Inferior parietal cortex (tissue), 1 donor: ENCODE results near the gene LCLAT1.

ENCODE experiments used
- DNase-seq: peaks from one replicate; pipeline ENCODE4 v3.0.0-alpha.2; 2016; ENCODE audit errors: extremely low spot score

Gene LCLAT1

DNA sequence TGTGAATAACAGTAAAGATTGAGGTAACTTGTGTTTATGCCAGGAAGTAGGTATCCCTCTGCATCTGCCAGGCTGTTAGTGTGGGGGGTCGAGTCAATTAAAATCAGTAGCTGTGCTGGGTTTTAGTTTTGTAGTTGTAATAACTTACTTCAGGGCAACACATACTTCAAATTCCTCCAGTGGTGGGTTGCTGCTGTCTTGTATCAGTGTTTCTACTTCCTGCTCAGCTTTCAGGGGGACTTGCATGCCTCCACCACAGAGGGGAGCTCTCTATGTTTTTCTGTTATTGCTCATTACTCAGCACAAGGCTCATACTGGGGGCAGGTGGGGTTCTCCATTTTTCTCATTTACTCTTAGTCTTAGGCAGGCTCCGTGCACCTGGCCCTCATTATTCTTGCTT lies 223.4 kb downstream of the LCLAT1 start:
- DNase-seq: no peak

DNA sequence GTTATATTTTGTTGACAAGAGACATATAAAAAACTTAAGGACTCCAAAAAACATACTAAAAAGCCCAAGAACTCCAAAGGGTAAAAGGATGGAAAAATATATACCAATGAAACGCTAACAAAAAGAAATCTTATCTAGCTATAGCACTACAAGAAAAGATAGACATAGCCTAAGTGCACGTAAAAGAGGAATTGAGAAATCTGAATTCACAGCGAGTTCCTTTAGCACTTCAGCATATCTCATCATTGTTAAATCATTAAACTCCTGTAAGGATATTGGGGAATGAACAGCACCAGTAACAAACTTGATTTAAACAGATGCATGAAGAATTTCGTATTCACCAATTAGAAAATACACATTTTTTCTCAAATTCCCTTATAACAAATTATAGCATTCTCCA lies 226.1 kb downstream of the LCLAT1 start:
- DNase-seq: no peak

DNA sequence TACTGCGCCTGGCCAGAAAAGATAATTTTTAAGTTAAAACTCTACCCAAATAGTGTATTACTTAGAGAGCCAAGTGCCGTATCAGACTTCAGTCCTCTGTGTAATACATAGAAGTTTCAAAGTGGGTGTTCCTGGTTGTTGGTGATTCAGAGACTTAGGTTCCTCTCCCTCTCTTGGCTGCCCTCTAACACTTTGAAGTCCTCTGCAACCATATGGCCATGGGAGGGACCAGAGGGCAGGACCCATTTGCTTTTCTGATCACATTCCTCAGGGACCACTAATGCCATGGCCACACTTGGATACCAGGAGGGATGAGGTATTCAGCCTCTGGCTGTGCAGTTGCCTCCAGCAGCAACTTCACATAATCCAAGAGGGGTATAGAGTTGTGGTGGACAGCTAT lies 228.7 kb downstream of the LCLAT1 start:
- DNase-seq: no peak

DNA sequence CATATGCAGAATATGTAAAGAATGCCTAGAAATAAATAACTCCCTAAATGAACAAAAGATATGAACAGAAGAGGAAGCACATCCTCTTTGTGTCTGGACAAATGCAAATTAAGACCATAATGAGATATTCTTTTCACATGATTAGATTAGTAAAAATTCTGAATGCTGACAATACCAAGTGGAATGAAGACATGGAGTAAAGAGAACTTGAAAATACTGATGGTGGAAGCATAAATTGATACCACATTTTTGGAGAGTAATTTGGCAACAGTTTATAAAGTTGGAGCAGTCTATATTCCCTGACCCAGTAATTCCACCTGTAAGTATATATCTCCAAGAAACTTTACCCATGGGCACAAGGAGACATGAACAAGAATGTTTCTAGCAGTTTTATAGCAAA lies 230.2 kb downstream of the LCLAT1 start:
- no peak for DNase-seq

DNA sequence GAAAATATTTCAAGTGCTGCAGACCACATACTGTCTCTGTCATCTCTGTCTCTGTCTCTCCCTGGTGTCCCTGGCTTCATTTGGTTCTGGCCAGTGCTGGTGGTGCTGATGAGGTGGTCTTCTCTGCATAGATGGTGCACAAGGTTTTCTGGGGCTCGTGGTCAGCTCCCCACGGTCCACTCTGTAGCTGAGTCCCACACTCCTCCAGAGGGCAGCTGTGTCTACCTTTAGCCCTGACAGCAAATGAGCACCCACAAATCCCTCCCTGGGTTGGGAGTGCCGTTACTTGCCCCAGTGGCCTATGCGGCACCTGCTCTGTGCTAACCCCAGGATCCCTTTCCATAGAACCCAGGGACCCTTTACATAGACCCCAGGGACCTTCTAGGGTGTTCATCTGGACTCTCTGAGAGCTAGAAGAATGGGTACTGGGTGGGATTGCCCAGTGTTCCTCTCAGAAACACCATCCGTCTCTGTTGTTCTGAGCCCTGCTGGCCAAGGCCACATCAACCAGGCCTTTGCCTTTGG lies 230.9 kb downstream of the LCLAT1 start:
- DNase-seq: no peak

DNA sequence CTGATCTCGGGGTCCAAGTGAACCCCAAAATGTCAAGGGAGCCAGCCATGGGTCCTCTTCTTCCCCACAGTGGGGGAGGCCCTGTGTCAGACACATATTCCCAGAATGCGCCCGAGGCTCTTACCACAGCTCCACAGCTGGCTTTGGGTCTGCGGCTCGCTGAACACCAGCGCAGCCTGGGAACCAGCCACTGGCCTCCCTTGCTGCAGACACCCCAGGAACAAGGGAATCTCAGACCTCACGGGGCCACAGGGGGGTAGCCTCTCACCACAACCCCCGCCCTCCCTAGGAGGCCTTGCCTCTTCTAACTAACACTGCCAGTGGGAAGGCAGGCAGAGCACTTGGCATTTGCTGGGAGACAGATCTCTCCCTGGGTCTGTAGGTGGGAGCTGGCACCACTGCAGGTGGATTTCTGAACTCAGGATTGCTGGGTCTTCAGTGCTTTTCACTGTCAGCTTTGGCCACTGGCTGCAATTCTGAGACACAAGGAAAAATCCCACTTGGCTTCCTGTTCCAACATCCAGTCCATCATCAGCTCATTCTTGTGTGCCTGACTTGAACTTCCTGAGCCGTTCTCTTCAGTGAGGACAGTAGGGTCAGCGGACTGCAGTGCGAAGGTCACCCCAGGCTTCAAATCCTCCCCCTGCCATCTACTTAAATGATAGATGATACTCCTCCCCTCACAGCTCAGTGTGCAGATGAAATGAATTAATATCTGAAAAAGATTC lies 231.5 kb downstream of the LCLAT1 start:
- no peak for DNase-seq

DNA sequence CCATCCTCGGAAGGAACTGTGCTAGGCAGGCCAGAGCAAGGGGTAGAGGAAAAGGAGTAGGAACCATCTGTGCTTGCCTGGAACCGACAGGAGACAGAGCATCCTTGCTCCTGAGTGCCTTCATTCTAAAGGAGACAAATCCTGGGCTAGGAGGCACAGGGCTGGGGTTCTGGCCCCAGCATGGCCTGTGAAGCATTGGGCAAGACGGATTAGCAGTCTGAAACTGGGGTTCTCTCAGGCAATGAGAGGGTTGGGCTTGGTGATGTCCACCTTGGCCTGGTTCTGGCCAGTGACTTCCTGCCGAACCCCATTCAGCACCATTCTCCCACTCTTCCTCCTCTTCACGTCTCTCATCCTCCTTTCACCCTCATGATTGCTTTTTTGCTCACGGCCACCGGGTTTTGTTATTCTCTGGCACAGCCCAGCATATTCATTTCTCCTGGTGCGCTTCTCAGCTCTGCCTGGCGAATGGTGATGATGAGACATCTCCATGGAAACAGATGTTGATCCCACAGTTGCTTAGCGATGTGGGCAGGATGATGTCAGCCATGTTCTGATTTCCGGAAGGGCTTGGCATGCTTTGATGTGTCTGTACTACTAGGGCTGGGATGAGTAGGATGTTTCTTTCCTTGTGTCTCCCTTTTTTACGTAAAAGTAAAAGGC lies 232.5 kb downstream of the LCLAT1 start:
- DNase-seq: peak; percentile 74

DNA sequence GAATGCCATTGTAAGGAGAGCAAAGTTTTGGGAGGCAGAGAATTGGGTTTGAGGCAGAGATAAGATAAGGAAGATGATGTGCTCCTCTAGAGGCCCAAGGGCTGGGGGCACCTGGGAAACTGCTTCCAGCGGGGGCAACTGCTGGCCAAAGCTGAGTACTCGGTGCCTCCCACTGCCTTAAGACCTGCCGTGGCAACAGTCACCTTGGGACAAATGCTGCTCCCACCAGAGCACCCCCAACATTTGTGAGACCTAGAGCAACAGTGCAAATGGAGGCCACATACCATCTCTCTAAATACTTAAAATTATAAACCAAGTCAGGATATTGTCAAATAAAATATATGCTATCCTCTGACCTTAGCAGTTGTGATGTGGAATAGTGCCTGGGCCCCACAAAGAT lies 233.1 kb downstream of the LCLAT1 start:
- DNase-seq: no peak

DNA sequence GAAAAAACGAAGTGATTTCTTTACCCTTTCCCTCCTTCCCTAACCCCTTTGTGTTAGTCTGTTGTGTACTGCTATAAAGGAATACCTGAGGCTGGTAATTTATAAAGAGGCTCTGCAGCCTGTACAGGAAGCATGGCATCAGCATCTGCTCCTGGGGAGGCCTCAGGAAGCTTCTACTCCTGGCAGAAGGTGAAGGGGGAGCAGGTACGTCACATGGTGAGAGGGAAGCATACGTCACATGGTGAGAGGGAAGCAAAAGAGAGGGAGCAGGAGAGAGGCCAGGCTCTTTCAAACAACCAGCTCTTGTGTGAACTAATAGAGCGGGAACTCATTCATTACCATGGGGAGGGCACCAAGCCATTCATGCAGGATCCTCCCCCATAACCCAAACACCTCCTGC lies 234.0 kb downstream of the LCLAT1 start:
- no peak for DNase-seq

DNA sequence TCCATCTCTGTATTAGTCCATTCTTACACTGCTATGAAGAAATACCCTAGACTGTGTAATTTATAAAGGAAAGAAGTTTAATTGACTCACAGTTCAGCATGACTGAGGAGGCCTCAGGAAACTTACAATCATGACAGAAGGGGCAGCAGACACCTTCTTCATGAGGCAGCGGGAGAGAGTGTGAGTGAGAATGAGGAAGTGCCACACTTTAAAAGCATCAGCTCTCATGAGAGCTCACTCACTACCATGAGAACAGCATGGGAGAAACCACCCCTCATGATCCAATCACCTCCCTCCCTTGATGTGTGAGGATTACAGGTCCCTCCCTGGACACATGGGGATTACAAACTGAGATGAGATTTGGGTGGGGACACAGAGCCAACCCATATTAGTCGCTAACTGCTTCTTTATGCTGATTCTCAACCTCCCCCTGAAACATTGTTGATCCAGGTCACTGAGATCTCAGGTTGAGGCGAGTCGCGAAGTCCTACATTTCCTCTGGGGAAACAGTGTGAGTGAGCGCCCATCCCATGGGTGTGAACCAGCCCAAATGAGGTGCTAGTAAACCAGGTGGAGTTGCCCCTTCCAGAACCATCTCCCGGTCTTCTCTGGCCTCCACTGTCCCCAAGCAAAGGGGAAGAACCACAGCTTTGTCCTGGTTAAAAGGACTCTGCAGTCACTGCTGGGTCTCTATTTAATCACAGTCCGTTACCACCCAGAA lies 236.3 kb downstream of the LCLAT1 start:
- DNase-seq: no peak

DNA sequence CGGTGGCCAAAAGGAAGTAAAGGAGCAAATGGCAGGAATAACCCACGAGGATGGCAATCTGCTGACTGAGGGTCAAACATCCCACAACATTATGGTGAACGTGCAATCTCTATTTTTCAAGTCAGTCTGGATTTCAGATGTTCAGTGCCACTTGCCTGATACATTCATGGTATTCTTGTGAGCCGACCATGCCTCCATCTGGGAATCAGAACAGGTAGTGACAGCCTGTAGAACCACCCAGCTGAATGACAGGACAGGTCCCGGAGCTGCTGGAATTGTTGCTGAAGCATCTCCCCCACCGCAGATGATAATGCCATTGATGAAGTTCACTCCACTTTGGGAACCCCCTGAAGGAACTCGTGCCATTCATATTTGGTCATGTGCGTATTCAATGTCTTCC lies 237.0 kb downstream of the LCLAT1 start:
- DNase-seq: no peak

DNA sequence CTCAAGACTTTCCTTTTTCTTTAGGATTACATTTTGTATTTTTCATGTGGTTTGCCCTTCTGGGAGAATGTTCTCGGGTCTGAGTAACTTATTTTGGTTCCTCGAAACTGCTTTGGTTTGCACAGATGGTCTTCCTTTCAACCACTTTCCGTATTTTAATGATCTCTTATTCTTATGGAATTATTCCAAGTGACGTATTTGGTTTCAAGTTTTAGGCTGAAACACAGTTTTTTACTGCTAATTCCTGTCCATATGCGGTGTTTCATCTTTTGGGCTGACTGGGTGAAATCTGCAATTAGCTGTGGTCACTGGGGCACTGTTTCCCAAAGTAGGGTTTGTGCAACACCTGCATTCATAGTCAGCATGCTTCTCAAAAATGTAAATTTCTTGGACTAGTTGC lies 237.5 kb downstream of the LCLAT1 start:
- no peak for DNase-seq

DNA sequence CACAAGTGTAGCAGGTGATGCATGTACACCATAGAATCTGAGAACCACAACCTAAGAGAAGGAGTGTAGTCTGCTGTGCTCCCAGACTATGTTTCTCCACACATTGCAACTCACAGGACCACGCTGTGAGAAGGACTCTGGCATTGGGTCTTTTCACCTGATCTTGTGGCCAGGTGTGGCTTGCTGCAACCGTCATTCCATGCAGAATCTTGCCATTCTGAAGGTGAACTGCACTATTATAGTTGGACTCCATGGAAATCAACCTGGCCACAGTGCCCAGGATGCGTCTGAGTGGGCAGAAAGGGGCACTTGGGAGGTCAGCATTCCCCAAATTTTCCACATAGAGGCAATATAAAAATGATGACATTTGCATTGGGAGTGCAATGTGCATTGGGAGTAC lies 237.9 kb downstream of the LCLAT1 start:
- DNase-seq: no peak

DNA sequence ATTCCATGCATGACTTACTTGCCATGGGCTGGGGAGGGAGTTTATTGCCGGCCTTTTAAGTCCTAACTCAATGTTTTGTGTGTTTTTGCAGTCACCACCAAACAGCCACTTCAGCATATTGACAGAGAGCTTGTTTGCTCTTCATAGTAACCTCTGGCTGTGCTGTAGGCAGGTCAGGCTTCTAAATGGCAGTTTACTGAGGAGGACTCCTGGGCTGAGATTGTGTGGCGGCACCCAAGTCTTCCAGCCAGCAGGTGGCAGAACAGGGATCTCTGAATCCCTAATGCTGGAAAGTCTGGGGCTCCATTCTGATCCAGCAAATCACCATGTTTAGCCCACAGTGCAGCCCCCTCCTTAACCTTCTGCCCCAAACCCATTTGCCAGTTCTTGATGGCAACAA lies 239.0 kb downstream of the LCLAT1 start:
- no peak for DNase-seq

DNA sequence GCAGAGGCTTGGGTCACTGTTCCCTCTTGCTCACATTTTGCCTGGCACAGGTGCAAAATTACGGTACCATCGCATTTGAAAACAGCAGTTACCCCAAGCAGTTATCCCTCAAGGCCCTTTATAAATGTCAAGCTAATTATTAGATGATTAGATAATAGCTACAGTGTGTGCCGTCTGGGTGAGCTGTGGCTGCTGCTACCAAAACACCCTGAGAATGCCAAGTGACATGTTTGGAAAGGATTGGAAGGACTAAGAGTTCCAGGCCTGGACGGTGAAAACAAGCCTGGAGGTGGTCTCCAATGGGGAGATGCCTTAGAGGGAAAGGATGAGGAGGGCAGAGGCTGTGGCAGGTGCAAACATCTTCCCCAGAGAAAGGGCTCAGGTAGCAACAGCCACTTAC lies 239.6 kb downstream of the LCLAT1 start:
- no peak for DNase-seq

DNA sequence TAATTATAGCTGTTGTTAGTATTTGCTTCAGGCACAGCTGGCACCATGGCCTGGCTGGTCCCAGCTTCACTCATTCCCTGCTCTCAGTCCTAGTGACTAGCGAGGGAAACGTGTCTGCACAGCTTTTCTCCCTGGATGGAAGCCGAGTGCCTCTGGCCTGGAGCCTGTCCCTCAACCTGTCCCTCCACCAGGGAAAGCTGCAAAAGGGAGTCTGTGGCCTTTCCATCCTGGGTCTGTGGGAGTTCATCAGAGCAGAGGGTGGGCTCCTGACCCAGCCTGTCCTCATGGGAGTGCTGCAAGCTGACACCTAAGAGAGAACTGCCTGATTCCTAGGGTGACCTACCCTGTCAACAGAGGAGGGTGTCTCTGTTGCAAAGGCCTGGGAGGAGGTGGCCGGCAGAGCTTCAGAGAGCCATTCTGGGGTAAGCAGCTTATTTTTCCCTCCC lies 241.9 kb downstream of the LCLAT1 start:
- no peak for DNase-seq

DNA sequence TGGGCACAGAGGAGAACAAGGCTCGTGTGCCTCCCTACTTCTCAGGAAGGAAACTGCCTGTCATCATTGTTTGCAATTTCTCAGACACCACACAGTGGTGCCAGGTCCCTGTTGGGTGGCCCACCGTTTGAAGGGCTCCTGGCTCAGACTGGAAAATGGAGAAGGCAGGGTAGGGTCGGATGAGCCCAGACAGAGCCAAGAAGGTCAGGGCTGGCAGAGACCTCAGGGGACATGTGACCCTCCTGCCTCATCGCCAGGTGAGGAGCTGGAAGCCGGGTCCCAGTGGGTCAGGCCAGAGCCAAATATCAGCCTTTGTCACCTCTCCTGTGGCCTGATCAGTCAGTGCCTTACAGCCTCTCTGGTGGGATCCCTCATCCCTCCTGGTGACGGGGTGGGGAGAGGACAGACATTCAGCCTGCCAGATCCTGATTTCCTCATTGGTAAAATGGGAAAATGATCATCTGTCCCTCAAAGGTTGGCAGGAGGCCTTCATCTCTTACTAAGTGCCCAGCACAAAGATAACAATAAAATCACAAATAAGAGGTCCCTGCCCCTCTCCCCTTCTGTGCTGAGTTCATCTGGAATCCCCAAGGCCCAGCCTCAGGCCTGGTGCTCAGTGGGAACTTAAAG lies 242.6 kb downstream of the LCLAT1 start:
- DNase-seq: no peak

DNA sequence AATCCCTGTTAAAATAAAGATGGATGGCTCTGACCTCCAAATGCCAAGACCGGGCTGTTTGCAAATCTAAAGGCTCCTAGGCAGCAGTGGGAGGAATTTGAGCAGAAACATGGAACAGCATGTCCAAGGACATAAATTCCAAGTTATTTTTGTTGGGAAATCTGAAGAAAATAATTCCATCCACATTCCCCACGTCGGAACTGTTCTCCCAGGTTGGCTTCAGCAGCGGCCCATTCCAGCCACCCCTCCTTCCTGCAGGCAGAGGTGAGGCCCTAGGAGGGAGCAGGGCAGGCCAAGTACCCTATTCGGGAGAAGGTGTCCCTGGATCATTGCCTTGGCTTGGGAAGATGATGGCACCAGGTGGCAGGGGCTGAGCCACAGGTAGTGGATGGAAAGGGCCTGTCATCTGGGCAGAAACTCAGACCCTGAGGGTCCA lies 243.1 kb downstream of the LCLAT1 start:
- DNase-seq: no peak

DNA sequence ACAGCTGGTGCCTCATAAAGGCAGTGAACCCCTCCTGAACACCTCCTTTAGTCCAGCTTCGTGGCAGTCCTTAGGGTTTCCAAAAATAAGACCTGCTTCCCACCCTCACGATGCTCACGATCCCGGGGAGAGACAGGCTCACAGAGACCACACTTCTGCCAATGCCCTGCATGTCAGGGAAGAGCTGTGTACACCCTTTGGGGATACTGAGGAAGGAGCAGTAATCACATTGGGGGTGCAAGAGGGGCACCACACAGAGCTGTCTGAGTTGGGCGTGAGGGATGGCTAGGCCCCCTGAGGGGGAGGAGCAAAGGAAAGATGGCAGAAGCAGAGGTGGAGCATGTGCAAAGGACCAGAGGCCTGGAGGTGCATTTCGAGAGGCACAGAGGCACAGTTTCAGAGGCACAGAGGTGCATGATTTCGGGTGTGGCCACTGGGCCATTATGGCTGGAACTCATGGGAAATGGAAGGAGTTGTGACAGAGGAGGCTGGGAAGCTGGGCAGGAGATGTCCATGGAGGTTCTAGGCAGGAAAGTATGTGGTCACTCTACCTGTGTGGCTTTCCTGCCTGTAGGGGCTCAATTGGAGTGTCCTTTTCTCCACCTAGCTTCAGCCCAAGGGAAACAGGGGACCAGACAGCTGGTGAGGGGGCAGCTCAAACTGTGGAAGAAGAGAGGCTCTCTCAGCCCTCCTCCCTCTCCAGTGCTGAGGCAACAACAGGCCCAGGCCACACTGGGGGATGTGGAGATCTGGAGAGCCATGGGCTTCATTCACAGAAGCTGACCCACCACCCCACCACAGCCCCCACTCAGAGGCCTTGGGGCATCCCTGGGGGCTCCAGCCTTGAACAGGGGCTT lies 244.3 kb downstream of the LCLAT1 start:
- DNase-seq: no peak

DNA sequence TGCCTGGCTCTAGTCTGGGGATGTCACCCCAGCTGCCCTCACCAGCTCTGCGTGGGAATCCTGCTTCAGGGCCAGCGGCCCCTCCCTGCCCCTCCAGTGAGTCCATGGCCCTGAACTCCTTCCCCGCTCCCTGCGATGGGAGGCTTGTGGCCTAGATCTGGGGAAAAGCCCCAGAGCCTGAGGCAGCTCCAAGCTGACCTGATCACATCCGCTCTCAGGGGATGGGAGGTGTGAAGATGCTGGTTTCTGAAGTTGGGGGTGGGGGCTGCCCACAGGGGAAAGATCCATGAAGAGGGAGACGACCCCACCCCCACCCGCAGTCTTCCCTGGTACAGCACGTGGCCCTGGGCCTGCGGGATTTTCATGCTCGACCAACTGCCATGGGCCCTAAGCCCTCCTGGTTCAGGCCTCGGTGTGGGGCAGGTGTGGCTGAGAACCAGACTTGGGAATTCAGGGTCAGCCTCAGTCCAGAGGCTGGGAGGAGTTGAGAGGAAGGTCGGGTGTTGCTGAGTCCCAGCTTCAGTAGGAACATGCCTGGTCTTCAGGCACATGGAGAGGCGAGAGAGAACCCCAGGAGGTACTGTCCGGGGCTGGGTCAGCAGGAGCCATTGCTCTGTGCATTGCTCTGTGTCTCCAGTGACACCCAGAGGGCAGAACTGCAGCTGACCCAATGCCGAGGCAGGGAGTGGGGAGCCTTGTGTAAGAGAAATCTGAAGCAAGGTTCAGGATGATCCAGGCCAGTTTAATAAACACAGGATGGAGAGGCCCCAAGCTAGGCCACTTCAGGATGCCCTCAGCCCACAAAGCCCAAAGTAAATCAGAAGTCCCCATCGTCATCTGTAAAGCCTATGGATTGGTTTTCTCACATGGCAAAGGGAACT lies 245.1 kb downstream of the LCLAT1 start:
- DNase-seq: no peak
